ENCODE measurements around the gene CEP350.
"Not testable (repeated sequence)": the region's sequence is repeated elsewhere in the genome, so short reads cannot be mapped to it uniquely, and the experiment has no call there.

Gene CEP350

DNA sequence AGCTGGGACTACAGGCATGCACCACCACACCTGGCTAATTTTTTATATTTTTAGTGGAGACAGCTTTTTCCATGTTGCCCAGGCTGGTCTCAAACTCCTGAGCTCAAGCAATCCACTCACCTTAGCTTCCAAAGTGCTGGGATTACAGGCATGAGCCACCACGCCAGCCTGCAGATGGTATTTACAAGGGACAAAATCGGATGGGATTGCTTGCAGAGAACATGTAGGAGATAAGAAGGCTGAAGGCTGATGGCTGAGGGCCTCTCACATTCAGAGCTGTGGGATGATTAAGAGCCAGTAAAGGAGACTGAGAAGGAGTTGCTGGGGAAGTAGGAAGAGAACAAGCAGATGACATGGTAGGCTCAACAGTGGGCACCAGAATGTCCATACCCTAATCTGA, 176.0 kb downstream of the CEP350 start:
- ATAC-seq: no peak

DNA sequence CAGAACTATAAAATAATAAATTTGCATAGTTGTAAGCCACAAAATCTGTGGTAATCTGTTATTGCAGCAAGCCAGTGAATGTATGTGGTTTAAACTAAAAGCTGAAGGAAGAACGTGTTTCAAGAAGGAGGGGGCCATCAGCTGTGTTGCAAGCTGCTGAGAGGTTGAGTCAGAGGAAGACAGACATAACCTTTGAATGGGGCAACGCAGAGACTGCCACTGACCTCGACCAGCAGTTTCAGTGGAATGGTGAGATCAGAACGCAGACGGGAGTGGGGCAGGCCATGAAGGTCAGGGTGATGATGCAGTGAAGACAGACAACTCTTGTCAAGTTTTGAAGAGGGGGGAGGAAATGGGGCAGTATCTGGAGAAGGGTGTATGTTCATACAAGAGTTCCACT, 176.9 kb downstream of the CEP350 start:
- ATAC-seq: peak; percentile 30 to 51

DNA sequence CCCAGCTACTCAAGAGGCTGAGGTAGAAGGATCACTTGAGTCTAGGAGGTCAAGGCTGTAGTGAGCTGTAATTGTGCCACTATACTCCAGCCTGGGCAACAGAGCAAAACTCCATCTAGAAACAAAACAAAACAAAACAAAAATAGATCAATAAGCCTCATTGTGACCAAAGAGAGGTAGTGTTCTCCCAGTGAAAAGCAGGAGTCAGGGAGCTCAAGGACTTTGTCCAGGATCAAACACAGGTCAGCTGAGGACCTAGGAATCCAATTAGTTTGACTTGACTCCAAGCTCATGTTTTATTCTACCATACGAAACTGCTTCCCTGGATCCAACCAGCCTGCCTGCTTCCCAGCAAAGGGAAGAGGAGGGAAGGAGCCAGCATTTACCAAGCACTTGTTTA, 178.6 kb downstream of the CEP350 start:
- ATAC-seq: no peak

DNA sequence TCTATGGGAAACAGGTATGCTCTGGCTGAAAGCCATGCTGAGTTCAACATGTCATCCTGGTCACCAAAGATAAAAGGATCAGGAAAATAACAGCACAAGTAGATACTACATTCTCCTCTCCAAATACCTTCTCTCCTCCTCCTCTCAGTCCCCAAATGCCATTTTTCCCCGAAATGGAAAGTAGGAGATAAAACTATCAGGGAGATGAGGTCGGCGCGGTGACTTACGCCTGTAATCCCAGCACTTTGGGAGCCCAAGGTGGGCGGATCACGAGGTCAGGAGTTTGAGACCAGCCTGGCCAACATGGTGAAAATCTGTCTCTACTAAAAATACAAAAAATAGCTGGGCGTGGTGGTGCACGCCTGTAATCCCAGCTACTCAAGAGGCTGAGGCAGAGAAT, 179.1 kb downstream of the CEP350 start:
- ATAC-seq: not testable (repeated sequence)

DNA sequence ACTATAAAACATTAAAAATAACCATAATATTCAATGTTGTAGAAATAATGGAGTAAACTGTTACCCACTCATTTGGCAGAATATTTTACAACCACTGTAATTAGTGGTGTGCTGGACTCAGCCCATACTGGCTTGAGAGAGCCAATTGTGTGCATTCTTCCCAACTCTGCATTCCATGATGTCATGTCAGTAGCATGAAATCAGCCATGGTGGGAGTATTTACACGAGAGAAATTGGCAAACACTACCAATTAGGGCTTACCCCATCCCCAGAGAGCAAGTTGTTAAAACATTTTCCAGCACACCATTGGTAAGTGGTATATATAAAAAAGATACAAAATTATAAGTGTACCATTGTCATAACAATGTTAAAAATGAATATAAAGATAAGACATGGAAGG, 180.9 kb downstream of the CEP350 start:
- ATAC-seq: no peak

DNA sequence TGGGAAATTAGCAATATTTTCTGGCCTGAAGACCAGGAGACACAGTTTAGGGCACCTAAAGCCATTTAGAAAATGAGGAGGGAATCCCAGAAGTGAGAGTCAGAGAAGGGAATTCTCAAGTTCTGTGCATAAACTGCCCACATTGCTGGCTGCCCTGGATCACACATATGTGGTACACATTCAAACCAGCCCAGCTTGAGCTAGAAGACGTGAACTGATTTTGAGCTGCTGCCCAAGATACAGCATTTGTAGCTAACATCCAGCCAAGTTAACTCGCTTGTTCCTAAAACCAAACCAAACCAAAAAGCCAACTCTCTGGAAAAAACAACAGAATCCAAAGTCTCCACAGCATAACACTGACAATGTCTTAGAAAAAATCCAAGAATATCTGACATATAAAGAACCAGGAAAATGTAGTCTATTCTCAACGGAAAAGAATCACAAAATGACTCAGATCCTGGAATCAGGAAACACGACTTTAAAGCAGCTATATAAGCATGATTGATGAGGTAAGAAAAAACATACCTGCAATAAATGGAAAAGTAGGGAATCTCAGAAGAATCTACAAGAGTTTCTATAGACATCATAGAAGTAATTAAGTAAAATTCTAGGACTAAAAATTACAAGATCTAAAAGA, 181.8 kb downstream of the CEP350 start:
- ATAC-seq: no peak

DNA sequence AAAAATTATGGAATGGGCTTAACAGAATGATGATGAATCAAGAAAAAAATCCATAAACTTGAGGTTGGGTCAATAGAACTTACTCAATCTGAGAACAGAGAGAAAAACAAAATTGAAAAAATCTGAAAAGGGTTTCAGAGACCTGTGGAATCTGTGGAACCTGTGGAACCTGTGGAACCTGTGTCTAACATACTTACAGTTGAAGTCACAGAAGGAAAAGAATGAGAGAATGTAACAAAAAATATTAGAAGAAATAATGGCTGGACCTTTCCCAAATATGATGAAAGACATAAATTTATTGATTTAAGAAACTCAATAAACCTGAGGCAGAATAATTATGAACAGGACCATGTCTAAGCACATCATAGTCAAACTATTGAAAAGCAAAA, 182.4 kb downstream of the CEP350 start:
- ATAC-seq: no peak

DNA sequence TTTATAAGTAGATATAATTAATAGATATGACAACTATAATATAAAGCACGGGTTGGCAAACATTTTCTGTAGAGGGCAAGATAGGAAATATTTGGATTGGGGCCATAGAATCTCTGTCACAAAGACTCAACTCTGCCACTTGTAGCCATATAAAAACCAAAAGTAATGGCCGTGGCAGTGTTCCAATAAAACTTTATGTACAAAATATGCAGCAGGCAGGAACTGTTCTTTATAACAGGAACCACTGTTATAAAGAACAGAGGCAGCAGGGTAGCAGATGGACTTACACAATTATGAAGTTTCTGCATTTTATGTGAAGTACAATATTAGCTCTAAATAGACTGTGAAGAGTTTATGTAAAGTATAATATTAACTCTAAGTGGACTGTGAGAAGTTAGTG, 183.2 kb downstream of the CEP350 start:
- no peak for ATAC-seq

DNA sequence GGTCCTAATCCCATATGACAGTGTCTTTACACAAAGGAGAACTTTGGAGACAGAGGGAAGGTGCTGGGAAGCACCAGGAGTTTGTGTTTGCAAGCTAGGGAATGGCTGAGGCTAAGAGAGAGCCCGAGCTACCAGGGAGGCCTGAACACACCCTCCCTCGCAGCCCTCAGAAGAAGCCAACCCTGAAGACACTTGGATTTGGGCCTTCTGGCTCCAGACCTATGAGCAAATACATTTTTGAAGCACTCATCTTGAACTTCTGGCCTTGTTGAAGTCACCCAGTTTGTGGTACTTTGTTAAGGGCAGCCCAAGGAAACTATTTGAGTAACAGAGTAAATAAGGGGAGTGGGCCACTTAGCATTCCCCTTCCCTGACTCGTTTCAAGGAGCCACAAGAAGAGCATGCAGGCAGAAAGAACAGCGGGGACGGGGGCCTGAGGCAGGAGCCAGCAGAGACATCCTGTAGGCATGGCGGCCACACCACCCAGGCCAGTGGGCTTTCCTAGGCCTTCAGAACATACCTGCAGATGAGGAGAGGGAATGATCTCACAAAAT, 186.8 kb downstream of the CEP350 start:
- ATAC-seq: no peak

DNA sequence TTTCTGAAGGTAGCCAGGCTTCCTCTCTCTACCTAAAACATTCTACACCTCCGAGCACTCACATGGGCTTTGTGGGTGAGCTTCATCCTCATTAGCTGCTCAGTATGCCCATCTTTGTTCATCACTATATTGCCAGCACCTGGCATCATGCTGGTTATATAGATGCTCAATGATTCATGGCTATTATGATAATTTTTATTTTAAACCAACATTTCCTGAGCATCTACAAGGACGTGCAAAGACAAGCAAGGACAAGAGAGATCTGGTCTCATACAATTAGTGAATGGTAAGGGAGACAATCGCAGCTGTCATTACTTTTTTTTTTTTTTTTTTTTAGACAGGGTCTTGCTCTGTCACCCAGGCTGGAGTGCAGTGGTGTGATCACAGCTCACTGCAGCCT, 188.7 kb downstream of the CEP350 start:
- ATAC-seq: no peak

DNA sequence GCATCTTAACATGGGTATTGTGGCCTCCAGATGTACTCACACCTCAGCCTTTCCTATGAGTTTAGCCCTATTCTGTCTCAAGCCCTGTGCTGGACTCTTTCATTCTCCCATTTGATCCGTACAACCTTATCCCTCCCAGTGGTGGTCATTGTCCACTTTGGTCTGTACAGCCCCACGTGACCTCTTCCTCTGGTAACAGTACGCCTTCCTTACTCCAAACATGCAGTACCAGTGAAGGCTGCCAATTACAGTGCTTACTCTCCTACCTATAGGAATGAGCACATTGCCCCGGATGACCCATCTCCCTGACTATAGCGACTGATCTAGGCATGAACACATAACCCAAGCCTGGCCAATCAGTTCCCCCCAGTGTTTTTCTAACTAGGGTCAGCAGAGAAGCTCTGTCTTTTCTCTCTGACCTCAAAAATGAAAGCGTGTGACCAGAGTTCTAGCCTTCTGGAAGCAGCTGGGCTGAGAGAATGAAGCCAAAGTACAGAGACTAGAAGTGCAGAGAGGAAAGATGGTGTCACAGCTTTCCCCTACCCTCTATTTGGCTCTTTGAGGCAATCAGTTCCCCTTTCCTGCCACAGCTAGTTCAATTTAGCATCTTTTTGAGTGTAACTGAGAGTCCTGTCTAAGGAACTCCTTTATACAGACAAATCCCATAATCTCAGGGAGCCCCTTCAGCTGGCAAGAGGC, 190.2 kb downstream of the CEP350 start:
- ATAC-seq: no peak

DNA sequence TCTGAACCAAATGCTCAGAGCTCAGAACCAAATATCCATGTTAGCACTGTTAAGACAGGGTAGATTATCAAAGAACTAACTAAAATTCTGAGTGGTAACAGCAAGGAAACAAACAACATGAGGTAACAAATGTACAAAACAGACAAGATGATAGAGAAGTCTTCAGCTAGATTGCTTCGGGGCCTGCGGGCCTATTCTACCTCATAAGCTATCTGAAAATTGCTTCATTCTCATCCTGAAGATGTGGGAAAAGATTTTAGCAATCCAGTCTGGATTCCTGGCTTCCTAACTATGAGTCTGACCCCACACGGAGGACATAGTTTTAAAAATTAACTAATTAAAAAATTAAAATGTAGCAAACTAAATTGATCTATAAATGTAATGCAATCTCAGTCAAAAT, 190.8 kb downstream of the CEP350 start:
- ATAC-seq: no peak

DNA sequence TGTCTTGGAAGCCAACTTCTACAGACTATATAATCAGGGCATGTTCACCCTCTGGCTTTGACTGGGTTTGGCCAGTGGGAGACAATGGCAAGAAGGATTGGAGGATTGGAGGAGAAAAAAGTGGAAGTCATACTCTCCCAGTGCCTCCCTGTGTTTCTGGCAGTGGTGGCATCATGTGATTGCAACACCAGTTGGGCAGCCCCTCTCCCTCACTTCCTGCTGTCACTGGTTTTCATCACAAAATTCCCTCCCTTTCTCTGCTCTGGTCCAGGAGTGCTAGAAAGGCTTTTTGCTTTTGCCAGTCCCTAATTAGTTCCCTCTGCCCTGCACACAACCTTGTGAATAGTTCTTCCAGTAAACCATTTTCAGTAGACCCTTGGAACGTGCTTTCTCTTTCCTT, 196.4 kb downstream of the CEP350 start:
- no peak for ATAC-seq

DNA sequence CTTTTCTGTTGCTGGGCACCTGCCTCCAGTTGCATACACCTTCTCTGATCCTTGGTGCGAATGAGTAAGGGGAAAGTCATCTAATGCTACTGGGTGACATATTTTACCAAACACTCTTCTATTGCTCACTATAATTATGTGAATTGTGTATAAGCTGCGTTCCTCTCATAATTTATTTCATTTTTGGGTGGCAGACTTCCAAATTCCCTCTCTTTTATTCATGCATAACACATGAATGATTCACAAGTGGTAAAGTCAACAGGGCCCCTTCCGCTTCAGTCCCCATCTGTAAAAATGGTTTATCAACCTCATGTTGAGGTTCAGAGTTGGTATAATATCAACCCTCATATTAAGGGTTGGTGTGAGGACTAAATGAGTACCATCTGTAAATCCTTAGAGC, 196.9 kb downstream of the CEP350 start:
- ATAC-seq: no peak

DNA sequence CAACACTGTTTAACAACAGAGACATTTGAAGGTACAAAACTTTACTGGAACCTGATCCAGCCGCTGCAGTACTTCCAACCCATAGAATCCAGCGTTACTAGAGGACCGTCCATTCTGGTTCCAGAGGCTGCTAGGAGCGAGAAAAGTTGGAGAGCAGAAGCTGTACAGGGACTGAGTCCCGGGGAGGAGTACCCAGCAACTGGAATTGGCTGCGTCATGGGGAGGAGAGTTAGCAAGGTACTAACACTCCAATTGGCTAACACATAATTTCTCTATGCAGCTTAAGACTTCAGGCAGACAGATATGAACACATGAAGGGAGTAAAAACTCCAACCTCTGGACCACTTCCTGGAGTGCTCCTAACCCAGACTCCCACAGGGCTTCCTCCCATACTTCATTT, 198.0 kb downstream of the CEP350 start:
- ATAC-seq: no peak

DNA sequence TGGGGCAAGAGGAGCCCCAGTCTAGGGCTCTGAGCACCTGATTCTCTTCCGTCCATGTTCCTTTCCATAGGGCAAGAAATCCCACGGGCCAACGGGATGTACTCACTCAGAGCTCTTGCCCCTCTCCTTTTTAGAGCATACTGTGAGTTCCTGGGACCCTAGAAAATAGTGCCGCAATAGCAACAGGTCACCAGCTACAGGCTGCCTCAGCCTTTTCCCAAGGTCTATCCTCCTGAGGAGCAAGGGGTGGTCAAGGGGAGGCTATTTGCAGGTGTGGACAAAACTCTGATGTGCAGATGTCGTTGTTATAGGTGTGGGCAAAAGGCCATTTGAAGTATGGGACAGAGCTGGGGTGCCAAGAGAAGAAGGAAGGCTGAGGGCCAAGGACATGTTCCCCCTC, 198.4 kb downstream of the CEP350 start:
- no peak for ATAC-seq

DNA sequence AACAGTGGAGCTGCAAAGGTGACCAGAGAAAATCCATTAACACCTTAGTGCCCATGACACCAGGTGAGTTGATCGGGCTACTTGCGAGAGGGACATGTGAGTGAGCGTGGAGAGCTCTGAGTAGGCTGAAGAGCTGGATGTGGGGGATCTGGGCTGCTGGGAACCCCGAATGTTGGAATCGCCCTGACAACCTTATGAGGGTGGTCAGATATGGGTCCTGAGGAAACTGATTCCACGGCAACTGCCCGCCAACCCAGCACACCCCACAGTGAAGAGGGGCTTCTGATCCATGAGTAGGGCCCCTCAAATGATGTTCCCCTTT, 199.4 kb downstream of the CEP350 start:
- no peak for ATAC-seq

DNA sequence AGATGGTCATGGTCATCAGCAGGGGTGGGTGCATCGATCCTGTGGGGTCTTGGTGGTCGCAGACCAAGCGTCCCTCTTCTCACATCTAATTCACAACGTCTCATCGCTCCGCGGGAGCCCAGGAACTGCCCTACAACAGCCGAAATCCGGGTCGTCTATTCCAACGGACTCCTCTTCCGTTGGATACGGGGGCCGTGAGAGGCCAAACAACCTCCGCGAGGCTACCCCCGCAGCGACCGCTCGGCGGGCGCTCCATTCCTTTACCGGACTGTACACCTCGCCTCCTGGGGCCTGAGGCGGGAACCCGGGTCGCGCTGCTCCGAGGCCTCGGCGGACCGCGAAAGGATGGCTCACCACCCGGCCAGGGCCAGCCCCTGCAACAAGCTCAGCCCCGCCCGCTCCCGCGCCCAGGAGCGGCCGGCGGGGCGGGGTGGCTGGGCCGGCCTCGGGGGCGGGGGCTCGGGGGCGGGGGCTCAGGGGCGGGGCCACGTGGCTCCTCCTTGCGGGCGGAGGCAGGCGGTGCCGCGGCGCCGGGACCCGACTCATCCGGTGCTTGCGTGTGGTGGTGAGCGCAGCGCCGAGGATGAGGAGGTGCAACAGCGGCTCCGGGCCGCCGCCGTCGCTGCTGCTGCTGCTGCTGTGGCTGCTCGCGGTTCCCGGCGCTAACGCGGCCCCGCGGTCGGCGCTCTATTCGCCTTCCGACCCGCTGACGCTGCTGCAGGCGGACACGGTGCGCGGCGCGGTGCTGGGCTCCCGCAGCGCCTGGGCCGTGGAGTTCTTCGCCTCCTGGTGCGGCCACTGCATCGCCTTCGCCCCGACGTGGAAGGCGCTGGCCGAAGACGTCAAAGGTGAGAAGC, 199.9 kb downstream of the CEP350 start, which contains the start of gene QSOX1:
Gene QSOX1, plus strand, starts transcription at position 545 of the 857 bp plus-strand sequence. Its CDS starts 39 bp downstream, at position 584.
- peak; percentile 97 to 98 for ATAC-seq

DNA sequence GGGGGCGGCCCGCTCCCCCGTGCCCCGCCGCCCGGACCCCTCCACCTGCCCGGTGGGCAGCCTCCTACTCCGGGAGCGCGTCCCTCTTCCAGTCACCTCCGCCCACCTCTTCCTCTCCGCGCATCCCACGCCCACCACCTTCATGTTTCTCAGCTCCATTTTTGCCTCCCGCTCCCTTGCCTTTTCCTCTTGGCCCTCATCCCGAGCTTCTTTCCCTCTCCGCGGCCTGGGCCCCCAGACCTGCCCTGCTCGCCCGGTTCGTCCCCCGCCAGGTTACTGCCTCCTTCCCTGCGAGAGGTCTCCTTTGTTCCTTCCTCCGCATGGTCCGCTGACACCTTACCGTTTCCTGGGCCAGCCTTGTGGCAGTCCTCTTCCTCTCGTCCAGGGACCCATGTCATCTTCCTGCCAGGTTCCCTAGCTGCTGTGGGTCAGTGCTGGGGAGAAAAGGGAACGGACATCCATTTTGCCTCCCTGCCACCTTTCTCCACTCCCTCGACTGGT, 200.6 kb downstream of the CEP350 start:
- no peak for ATAC-seq

DNA sequence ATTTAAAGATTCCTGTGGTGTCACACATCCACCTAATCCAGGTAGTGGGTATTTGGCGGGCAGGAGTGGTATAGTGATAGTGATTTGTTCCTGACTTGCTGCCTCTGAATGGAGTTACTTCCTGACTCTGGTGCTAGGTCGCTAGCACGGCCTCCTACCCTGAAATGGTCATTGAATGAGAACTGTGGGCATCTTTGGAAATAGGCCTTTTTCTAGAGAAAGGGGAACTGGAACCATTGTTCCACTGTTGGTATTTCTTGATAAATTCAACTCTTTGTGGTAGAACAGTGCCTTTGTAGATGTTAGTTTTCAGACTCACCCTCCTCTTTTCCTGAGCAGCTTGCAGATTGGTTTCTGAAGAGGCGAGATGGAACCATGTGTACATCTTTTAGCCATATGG, 201.6 kb downstream of the CEP350 start:
- ATAC-seq: no peak

DNA sequence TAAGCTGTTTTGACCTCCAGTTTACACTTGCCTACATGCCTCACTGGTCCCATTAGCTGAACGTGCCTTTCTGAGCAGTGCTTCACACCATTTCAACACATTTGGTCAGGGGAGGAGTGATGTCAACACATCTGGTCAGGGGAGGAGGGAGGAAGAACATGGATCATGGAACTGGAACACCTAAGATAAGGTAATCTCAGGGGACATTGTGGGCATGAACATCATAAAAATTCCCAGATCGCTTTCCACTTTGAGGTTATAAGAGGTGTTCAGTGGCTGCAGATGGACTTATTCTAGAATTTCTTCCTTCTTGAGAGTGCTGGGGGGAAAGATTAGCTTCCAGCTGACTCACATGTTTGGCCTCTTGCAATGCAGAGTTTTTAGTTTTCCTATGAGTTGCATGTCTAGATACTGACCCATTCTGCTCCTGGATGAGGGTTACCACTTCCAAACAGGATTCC, 202.1 kb downstream of the CEP350 start:
- no peak for ATAC-seq

DNA sequence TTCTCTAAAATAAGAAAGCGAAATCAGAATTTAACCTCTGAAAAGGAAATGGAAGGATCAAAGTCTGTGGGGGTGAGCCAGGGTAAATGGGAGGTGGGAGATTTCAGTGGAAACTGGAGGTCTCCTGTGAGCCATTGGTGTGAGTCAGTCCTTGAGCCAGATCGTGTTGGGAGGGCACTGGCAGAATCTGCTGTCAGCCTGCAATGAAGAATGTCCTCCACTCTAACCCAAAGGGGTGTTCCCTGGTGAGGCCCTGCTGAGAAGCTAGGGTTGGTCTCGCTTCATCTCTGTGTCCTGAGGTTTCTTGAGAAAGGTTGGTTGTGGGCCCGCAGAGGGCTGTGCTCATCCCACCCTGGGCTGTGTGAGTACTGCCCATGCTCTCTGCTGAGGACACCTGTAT, 202.5 kb downstream of the CEP350 start:
- no peak for ATAC-seq

DNA sequence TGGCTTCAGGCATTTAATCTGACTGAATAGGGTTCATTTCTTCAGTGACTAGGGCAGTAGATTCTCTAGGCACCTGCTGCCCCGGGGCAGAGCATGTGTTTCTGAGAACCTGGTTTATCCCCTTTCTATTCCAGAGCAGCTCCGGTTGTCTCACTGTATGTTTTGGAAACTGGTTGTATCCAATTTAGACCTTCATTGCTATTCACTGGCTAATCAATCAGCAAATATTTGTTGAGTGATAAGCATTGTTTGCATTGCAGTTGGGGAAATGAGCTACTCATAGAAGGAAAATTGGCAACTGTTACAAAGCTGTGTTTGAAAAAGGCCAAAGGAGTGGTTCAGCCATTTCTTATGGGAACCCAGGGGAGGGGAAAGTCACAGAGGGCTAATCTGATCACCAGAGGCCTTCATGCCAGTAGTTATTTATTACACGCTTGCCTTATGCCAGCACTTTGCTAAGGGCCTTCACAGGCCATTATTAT, 203.0 kb downstream of the CEP350 start:
- ATAC-seq: no peak

All from activated CD4-positive, CD25-positive, alpha-beta regulatory T cell treated with anti-CD3 and anti-CD28 coated beads, Interleukin-2, amount 50 U/mL, for 24 hours (primary cell).